HG03558 (cell line): ENCODE results near the gene DDX47.

Source experiments
- ATAC-seq: cut with Tn5 transposase; IDR thresholded peaks from one replicate; pipeline ENCODE4 v1.9.1; 2021; ENCODE audit warnings: moderate number of reproducible peaks; ENCODE audit not compliant: unreplicated experiment; ENCODE audit errors: extremely low read depth

DDX47 gene

GRCh38 chr12:12813120-12814101, at the start of gene DDX47:
Gene DDX47, plus strand, starts transcription at chr12:12813346. Its CDS starts 22 bp downstream, at chr12:12813368.
- ATAC-seq, result peak; percentile 76

GRCh38 chr12:12764824-12765223, 48.3 kb upstream of the DDX47 start:
- no peak for ATAC-seq

GRCh38 chr12:12770262-12770661, 42.9 kb upstream of the DDX47 start:
- ATAC-seq, result no peak

- ATAC-seq, result no peak
Measured at GRCh38 chr12:12774791-12775190, 38.4 kb upstream of the DDX47 start.

- ATAC-seq, result no peak
Measured at GRCh38 chr12:12776261-12776660, 36.9 kb upstream of the DDX47 start.

GRCh38 chr12:12777092-12777491, 36.1 kb upstream of the DDX47 start:
- no peak for ATAC-seq

- no peak for ATAC-seq
Measured at GRCh38 chr12:12779007-12779406, 34.1 kb upstream of the DDX47 start.

- no peak for ATAC-seq
Measured at GRCh38 chr12:12779529-12779928, 33.6 kb upstream of the DDX47 start.

GRCh38 chr12:12784116-12784515, 29.0 kb upstream of the DDX47 start:
- no peak for ATAC-seq

- no peak for ATAC-seq
Measured at GRCh38 chr12:12784911-12785814, 28.0 kb upstream of the DDX47 start, which contains the start of gene APOLD1. Gene APOLD1, plus strand, starts transcription at chr12:12785659. Its CDS starts 33 bp downstream, at chr12:12785692.

GRCh38 chr12:12786351-12786705, 26.8 kb upstream of the DDX47 start:
- no peak for ATAC-seq

- peak; percentile 56 for ATAC-seq
Measured at GRCh38 chr12:12786706-12787601, 26.2 kb upstream of the DDX47 start.

- no peak for ATAC-seq
Measured at GRCh38 chr12:12788131-12788530, 25.0 kb upstream of the DDX47 start.

GRCh38 chr12:12788675-12789368, 24.3 kb upstream of the DDX47 start:
- no peak for ATAC-seq

- no peak for ATAC-seq
Measured at GRCh38 chr12:12790956-12791355, 22.2 kb upstream of the DDX47 start.

GRCh38 chr12:12791756-12792369, 21.3 kb upstream of the DDX47 start:
- no peak for ATAC-seq

- ATAC-seq, result no peak
Measured at GRCh38 chr12:12792421-12792820, 20.7 kb upstream of the DDX47 start.

- ATAC-seq, result no peak
Measured at GRCh38 chr12:12794686-12795085, 18.5 kb upstream of the DDX47 start.

GRCh38 chr12:12796171-12796570, 17.0 kb upstream of the DDX47 start:
- no peak for ATAC-seq
